HG03280 (cell line): ENCODE data around the gene WWC2.

Experiments used
- ATAC-seq: cut with Tn5 transposase; IDR thresholded peaks from one replicate; pipeline ENCODE4 v1.9.1; 2021; ENCODE audit warnings: mild to moderate bottlenecking, moderate library complexity; ENCODE audit not compliant: unreplicated experiment

WWC2 gene

DNA sequence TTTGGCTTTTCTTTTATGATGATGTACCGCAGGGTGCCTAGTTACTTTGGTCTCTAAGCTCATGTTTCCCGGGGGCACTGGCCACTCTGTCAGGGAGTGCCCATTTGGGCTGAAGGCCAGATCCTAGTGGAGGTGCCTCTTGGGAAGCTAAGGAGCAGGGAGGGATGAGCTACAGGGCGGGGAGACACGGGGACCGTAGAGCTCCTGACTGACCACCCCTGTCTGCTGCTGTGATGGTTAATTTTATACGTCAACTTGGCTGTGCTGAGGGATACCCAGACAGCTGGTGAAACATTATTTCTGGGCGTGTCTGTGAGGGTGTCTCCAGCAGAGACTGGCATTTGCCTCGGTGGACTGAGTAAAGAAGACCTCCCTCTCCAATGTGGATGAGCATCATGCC, 248.1 kb downstream of the WWC2 start:
- no peak for ATAC-seq

DNA sequence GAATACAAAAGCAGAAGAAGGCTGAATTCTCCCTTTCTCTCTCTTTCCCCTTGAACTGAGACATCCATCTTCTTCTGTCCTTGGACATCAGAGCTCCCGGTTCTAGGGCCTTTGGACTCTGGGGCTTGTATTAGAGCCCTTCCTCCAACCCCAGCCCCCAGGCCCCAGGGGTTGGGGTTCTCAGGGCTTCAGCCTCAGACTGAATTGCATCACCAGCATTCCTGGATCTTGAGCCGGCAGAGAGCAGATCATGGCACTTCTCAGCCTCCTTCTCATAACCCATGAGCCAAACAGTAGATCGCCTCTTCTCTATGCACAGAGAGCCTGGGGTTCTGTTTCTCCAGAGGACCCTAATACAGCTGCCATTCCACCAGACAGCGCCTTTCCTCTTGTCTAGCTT, 248.5 kb downstream of the WWC2 start:
- no peak for ATAC-seq

DNA sequence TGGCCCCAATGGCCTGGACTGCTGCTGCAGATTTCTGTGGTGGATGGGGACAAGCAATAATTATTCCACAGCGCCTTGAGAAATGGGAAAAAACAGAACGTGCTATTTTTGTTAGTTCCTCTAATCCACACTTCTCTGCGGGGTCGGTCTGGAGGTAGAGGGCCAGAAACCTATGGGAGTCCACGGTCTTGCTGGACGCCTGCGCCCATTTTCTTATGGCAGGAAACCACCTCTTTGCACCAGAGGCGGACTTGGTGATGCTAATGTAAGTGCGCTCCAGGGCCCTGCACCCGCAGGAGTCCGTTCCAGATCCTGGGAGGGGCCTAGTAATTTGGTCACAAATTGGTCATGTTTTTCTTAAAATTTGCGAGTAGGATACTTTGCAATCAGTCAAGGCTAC, 249.1 kb downstream of the WWC2 start:
- ATAC-seq: no peak

DNA sequence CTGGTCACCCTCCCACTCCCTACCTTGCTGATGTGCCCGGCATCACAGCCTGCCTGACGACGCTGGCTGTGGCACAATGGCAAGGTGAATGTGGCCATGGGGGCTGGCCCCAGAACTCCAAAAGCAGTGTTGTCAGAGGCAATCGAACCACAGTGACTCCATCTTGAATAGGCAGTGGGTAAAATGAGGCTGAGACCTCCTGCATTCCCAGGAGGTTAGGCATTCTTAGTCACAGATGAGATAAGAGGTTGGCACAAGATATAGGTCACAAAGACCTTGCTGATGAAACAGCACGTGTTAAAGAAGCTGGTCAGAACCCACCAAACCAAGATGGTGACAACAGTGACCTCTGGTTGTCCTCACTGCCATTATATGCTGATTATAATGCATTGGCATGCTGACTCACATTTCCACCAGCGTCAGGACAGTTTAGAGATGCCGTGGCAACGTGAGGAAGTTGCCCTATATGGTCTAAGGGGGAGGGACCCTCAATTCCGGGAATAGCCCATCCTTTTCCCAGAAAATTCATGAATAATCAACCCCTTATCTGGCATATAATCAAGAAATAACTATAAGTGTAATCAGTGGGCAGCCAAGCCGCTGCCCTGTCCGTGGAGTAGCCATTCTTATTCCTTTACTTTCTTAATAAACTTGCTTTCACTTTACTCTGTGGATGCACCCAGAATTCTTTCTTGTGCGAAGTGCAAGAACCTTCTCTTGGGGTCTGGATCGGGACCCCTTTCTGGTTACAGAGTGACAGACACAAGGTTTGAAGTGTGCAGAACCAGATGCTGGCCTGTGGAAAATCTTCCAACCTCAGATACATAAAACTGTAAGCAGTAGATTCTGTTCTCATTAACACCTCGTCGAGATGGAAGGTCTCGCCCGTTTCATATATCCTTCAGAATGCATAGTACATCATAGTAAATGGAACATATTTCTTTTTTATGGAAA, 249.9 kb downstream of the WWC2 start:
- ATAC-seq: no peak

DNA sequence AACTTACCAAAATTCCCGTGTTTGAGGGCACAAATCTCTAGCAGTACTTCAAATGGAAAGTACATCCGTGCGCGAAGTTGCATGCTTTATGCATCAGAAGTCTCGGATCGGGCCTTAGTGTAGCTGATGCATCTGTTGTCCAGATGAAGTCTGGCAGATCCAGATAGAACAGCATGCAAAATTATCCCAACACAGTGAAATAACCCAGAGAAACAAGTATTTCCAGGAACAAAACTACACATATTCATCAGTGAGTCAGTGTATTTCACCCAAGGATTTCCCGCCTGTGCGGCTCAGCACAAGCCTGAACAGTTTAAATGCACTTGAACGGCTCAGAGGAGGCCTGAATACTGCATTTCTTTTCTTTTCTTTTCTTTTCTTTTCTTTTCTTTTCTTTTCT, 250.6 kb downstream of the WWC2 start:
- no peak for ATAC-seq

DNA sequence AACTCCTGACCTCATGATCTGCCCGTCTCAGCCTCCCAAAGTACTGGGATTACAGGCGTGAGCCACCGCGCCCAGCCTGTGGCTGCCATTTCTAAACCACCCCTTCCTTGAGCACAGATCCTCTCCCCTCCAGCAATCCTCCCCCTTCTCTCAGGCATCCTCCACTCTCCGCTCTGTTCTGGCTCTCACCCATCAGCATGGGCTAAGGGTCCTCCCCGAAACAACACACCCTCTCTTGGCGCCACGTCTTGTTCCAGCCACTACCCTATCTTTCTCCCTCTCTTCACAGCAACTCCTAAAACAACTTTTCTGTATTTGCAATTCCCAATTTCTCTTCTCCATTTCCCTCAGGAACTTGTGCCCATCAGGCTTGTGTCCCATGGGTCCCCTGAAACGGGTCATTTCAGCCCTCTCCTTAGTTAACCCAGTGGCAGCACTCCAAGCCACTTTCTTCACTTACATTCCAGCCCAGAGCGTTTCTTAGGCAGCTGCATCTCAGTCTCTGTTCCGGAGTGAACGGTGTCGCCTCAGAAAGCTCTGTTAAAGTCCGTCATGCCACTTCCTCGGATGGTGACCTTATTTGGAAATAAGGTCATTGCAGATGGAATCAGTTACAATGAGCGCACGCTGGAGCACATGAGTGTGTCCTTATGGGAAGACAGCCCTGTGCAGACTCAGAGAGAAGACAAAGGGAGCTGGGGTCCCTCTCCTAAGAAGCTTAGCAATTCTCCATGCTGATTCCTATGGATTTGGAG, 251.4 kb downstream of the WWC2 start:
- ATAC-seq: no peak

DNA sequence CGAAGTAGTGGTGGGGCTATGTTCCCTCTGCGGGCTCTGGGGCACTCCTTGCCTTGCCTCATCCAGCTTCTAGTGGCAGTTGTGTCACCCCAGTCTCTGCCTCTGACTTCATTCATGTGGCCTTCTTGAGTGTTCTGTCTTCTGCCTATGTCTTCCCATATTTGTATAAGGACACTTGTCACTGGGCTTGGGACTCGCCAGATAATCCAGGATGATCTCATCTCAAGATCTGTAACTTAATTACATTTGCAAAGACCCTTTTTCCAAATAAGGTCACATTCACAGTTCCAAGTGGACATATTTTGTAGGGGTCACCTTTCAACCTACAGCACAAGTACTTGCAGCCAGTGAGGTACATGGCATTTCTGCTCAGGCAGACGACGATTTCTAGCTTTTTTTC, 253.5 kb downstream of the WWC2 start:
- ATAC-seq: no peak

DNA sequence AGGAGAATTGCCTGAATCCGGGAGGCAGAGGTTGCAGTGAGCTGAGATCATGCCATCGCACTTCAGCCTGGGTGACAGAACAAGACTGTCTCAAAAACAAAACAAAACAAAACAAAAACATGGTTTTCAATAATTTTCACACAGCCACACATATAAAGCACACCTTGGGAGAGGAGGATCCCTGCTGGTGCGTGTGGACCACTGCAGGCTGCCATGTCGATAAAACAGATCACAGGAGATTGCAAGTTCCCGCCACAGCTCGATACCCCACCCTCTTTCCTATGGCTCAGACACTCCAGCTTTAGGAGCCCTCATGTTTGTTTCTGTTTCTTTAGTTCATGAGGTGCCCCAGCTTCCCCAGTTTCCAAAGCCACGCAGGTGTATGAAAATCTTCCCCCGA, 254.5 kb downstream of the WWC2 start:
- ATAC-seq: no peak

DNA sequence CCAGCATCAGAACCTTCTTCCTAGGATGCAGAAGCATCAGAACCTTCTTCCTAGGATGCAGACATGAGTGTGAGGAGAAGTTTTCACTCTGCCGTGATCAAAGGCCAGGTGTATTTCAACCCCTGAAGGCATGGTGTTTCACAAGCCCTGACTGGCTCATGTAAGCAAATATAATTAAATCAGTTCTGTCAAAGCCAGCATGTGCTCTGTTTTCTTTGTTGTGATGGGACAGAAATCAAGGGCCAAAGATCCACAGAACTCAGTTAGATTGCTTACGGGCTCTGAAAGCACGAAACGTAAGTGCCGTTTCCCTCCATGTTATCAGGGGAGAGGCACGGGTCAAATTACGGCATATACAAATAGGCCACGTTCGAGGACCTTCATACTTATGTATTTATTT, 255.2 kb downstream of the WWC2 start:
- ATAC-seq: no peak

DNA sequence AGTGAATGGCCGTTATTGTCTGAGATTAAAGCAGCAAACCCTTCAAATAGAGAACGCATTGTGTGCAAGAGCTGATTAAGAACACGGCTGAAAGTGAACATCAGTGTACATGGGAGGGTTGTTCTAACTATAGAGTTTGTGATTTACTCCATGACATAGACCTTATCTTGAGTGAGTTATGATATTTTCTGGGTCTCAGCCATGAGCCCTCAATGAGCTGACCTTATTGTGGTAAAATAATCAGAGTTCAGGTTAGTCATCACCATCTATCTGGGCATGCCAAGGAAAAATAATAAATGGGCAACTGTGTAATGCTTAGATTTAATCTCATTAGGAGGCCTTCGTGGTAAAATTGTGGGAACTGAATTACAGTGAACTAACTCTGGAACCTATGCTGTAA, 256.3 kb downstream of the WWC2 start:
- no peak for ATAC-seq

DNA sequence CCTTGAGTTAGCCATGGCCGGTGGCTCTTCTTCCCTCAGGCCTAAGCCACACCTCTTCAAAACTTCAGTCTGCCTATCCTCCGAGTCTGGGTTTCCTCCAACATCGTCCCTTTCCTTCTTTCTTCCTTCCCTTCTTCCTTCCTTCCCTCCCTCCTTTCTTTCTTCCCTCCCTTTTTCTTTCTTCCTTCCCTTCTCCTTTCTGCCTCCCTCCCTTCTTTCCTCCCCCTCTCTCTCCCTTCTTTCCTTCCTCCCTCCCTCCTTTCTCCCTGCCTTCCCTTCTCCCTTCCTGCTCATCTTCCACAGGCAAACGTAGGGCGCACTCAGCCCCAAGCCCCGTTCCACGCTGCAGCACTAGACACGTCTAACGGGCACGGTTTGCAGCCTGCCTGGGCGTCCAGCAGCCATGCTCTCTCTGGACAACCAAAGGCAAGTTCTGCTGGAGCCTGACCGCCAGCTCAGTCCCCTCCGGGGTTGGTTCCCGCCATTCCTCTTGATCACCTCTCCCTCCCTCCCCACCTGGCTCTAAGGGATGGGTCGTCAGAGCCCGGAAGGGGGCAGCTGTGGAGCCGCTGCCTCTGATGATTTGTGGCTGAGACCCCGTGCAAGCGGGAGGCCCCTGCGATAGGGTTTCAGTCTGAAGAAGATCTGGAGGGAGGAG, 257.2 kb downstream of the WWC2 start:
- no peak for ATAC-seq

DNA sequence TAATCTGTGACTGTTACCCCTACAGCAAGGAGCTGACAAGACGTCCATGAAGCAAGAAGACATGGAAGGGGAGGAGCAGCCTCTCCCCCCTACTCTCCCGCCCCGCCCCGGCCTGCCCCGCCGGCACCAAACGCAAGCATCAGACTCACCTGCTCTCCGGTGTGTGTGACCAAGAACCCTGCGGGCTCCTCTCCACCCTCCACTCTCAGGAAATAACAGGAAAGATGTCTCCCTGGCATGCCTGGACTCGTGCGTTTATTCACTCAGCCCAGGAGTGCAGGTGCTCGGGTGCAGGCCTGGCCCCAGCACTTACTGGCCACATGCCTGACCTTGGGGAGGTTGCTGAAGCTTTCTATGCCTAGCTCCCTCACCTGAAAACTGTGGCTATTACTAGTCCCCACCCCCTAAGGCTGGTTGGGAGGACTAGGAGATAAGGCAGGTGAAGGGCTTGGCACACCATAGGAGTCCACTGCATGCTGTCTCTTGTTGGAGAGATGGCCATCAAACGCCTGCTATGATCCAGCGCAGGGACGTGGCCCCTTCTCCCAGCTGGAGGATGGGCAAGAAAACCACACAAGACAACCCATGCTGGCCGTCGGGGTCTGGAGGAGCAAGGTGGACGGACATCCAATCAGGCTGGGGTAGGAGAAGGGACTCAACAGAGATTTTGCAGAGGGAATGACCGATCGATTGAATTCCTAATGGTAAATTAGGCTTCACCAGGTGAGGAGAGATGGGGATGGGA, 258.0 kb downstream of the WWC2 start:
- ATAC-seq: no peak

DNA sequence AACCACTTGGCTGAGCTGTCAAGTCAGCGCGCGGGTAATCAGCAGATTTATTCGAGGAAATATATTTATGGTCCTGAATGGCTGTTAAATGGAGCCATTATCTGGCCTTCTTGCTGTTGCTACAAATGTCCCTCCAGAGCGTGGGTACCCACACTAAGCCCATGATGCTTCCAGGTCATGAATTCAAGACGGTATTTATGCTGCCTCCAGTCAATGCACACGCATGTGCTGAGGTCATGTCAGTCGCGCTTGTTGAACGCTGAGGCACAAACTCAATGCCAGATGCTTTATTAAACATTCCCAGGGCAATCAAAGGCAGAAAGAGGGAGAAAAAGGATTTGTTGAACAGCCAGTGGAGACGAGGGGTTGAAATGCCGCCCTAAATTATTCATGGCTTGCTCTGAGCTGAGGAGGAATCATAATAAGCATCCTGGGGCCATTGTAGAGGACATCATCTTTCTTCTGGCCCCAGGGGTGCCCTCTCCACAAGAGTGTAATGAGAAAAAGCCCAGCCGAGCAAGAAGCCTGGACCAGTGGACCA, 259.2 kb downstream of the WWC2 start:
- no peak for ATAC-seq

DNA sequence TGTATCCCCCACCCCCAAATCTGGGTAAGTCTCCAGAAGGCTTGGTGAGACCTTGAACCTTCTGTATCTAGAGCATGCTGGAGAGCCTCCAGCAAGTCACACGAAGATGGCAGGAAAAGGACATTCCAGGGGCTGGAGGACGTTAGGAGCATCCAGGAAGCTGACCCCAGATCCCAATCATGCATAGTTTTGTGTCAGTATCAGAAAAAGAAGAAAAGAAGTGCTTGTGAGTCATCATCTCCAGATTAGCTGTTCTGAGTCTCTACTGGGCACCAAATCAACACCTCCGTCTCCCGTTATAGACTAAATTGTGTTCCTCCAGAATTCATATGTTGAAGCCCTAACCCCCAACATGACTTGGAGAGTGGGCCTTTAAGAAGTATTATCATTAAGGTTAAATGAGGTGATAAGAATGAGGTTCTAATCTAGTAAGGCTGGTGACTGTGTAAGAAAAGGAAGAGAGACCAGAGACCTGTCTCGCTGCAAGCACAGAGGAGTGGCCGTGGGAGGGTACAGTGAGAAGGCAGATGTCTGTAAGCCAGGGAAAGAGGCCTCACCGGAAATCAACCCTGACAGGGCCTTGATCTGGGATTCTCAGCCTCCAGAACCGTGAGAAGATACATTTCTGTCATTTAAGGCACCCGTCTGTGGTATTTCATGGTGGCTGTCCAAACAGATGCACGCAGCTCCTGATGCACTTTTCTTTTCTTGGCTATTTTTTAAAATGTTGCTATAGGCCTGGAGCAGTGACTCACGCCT, 261.3 kb downstream of the WWC2 start:
- ATAC-seq: no peak

DNA sequence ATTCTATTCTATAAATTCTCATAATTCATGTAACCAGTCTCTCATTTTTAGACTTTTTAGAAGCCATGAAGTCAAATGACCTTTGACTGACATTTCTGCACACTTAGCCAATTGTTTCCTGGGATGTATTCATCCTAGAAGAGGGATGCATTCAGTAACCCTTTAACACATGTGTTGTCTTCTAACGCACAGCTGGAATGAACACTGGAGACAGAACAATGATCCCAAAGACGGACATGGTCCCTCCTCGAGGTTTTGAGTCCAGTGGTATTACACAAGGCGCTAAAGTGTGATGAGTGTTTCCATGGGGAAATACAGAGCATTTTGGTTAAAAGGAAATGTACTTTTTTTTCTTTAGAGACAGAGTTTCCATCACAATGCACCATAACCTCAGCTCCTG, 263.0 kb downstream of the WWC2 start:
- ATAC-seq: no peak

DNA sequence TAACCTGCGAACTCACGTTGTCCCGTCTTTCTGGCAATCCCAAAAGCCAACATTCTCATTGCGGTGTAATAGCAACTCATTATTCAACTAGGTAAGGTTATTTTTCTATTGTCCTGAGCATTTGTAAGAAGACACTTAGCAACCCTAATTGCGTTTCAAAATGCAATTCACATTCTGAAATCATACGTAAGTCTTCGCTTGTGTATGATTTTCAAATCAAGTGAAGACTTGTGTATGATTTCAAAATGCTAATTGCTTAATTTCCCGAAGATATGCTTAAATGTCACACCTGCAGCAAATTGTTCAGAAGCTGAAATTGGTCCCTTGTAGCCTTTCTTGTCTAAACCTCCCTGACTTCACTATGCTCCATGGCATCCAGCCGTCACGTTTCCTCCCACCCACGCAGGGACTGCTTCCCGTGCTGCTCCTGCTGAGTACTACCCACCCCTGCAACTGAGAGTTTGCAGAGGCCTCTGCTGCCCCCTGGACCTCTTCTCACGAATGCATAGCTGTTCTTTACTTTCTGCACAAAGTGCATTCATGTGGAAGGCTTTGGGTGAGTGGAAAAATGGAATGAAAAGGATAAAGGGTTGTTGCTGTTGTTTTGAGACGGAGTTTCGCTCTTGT, 264.0 kb downstream of the WWC2 start:
- no peak for ATAC-seq

DNA sequence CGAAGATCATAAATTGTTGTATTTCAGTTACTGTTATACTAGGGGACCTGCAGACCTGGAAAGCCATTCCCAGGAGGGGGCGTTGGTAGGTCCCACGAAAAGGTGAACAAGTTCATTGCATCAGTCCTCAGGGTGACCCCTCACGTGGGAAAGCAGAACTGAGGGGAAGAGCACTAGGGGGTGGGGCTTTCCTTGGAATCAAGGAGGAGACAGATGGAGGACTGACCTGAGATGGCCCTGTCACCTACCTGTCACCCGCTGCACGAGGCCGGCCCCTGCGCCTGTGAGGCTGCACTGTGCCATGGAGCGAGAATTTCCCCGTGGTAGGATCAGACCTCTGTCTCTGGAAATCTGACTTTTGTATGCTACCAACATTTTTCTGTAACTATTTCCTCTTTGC, 265.0 kb downstream of the WWC2 start:
- no peak for ATAC-seq

DNA sequence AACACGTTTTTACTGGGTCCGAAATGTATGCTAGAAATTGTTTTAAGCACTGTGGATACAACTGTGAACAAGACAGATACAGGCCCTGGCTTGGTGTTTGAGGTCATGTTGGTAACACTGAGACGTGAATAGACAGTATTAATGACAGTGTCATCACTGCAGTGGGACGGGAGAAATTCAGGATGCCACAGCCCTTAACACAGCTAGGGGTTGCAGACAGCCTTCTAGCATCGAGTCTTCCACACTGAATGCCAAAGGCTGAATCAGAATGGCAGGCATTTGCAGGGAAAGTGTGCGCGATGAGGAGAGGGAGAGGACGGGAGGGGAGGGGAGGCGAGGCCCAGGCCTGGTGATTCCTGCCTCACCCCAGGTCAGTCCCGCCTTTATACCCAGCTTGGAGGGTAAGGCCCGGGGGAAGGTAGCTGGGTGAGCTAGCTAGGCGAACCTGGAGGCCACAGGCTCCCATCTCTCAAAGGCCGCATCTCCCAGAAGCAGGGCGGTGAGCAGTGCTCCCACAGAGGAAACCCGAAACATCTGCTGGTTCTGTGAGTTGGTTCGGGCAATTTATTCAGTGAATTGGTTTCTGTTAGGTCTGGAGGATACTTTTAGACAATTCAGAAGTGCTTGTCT, 267.3 kb downstream of the WWC2 start:
- ATAC-seq: no peak

DNA sequence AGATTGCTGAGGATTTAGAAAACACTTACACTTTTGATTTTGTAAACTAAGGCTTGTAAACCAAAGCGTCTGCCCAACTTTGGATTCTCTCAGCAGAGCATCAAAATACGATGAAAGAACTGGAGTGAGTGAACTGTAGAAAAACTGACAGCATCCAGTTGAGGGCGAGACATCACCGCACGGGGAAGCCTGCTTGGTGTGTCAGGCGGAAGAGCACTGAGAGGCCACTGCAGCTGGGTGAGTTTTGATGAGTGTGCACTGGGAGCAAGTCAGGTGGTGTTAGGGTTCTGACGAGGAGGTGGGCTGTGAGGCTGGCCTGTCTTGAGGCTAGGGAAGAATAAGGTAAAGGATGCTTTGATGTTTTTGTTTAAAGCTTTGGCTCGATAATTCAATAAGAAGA, 270.0 kb downstream of the WWC2 start:
- ATAC-seq: no peak
